HTERT RPE-1 (cell line): ENCODE measurements around the gene TAGLN2.

ENCODE experiments used
- in situ Hi-C: fragments of 300-500 bp; cut with MboI; formaldehyde crosslinking; loops from 4 replicates; pipeline ENCODE4 v1.14.3; 2020; ENCODE audit warnings: low sequenced_read_pairs

TAGLN2 gene

GRCh38 chr1:159936273-159936904 is 11.1 kb upstream of the TAGLN2 start:
- in situ Hi-C loops, result no loop called here

GRCh38 chr1:159935719-159936272 is 10.5 kb upstream of the TAGLN2 start:
- in situ Hi-C loops, result no loop called here

- in situ Hi-C loops, result no loop called here
These were observed 10.0 kb upstream of the TAGLN2 start for GRCh38 chr1:159935305-159935704.

GRCh38 chr1:159934136-159935039 is 9.1 kb upstream of the TAGLN2 start:
- in situ Hi-C loops, result no loop called here

- in situ Hi-C loops, result no loop called here
These were observed 8.0 kb upstream of the TAGLN2 start for GRCh38 chr1:159933347-159933746.

GRCh38 chr1:159932296-159933285 is 7.3 kb upstream of the TAGLN2 start:
- in situ Hi-C loops, result no loop called here

GRCh38 chr1:159931795-159932173 is 6.5 kb upstream of the TAGLN2 start:
- in situ Hi-C loops, result no loop called here

GRCh38 chr1:159931101-159931794 is 5.9 kb upstream of the TAGLN2 start:
- in situ Hi-C loops, result no loop called here

GRCh38 chr1:159930634-159931033 is 5.3 kb upstream of the TAGLN2 start:
- in situ Hi-C loops, result no loop called here

- in situ Hi-C loops, result no loop called here
These were observed 4.9 kb upstream of the TAGLN2 start for GRCh38 chr1:159930216-159930615.

- in situ Hi-C loops, result no loop called here
These were observed 4.1 kb upstream of the TAGLN2 start for GRCh38 chr1:159929155-159930051.

- in situ Hi-C loops, result no loop called here
These were observed 3.3 kb upstream of the TAGLN2 start for GRCh38 chr1:159928491-159929050.

- in situ Hi-C loops, result no loop called here
These were observed 2.6 kb upstream of the TAGLN2 start for GRCh38 chr1:159927849-159928431.

- in situ Hi-C loops, result no loop called here
These were observed 2.0 kb upstream of the TAGLN2 start for GRCh38 chr1:159927211-159927848.

- in situ Hi-C loops, result no loop called here
These were observed 392 bp upstream of the TAGLN2 start for GRCh38 chr1:159925719-159926078.

- in situ Hi-C loops, result no loop called here
These were observed 1.1 kb downstream of the TAGLN2 start for GRCh38 chr1:159924025-159924790.
